GM23338 (cell line): ENCODE data around the gene PHACTR1. TPM values are rescaled to one million over a fixed set of nuclear protein-coding genes. Genes with fewer than 3 reads are reported as not detected.

Experiments
- ATAC-seq: fragments of 200-7000 bp; cut with Tn5 transposase; 3 replicates; pipeline ENCODE4 v1.9.1; 2020
- DNase-seq: peaks from one replicate; pipeline ENCODE4 v3.0.0-alpha.2; 2015; ENCODE audit warnings: low spot score
- H2AFZ ChIP-seq: fragments of 200-600 bp; sonication (generic); 2 replicates; pipeline ENCODE4 v1.8.0; 2016; ENCODE audit warnings: antibody characterized with exemption, mild to moderate bottlenecking, moderate library complexity
- H3F3A ChIP-seq: fragments of 200-600 bp; sonication (generic); replicated peaks from 2 replicates; pipeline ENCODE4 v1.8.0; 2017; ENCODE audit warnings: antibody characterized with exemption, mixed run types, low read depth
- H3K27ac ChIP-seq: fragments of 200-600 bp; sonication (generic); 2 replicates; pipeline ENCODE4 v1.6.1; 2016; ENCODE audit warnings: low read depth
- H3K27me3 ChIP-seq: fragments of 200-600 bp; sonication (generic); 2 replicates; pipeline ENCODE4 v1.8.0; 2016; ENCODE audit warnings: mild to moderate bottlenecking, mixed run types, moderate library complexity; ENCODE audit not compliant: insufficient read depth
- H3K36me3 ChIP-seq: fragments of 200-600 bp; sonication (generic); 2 replicates; pipeline ENCODE4 v1.8.0; 2016; ENCODE audit warnings: mild to moderate bottlenecking; ENCODE audit not compliant: insufficient read depth
- H3K4me1 ChIP-seq: fragments of 200-600 bp; sonication (generic); 2 replicates; pipeline ENCODE4 v1.8.0; 2016; ENCODE audit warnings: mild to moderate bottlenecking, moderate library complexity; ENCODE audit not compliant: insufficient read depth
- H3K4me2 ChIP-seq: fragments of 200-600 bp; sonication (generic); 2 replicates; pipeline ENCODE4 v1.7.1; 2017; ENCODE audit warnings: mixed run types
- H3K4me3 ChIP-seq: fragments of 200-600 bp; sonication (generic); 2 replicates; pipeline ENCODE4 v1.6.1; 2016; ENCODE audit warnings: mixed run types
- H3K79me2 ChIP-seq: fragments of 200-600 bp; sonication (generic); replicated peaks from 2 replicates; pipeline ENCODE4 v1.8.0; 2017; ENCODE audit warnings: mild to moderate bottlenecking; ENCODE audit not compliant: insufficient read depth
- H3K9me2 ChIP-seq: fragments of 200-600 bp; sonication (generic); 2 replicates; pipeline ENCODE4 v1.8.0; 2017; ENCODE audit not compliant: insufficient read depth
- H4K20me1 ChIP-seq: fragments of 200-600 bp; sonication (generic); replicated peaks from 2 replicates; pipeline ENCODE4 v1.8.0; 2017; ENCODE audit warnings: mild to moderate bottlenecking; ENCODE audit not compliant: insufficient read depth
- H3K27ac Mint-ChIP-seq: 2 replicates; pipeline ENCODE4 v1.8.0; 2020; ENCODE audit warnings: inconsistent platforms, mild to moderate bottlenecking, moderate library complexity, mixed read lengths
- H3K27me3 Mint-ChIP-seq: 3 replicates; pipeline ENCODE4 v1.8.0; 2022; ENCODE audit warnings: low read depth, mild to moderate bottlenecking, moderate library complexity, mixed read lengths, inconsistent platforms; ENCODE audit not compliant: insufficient read depth, poor library complexity
- H3K36me3 Mint-ChIP-seq: 3 replicates; pipeline ENCODE4 v1.8.0; 2021; ENCODE audit warnings: low read depth, mild to moderate bottlenecking, inconsistent platforms, moderate library complexity, mixed read lengths
- H3K4me1 Mint-ChIP-seq: 3 replicates; pipeline ENCODE4 v1.8.0; 2020; ENCODE audit warnings: mild to moderate bottlenecking, inconsistent platforms, mixed read lengths
- H3K4me3 Mint-ChIP-seq: 3 replicates; pipeline ENCODE4 v1.8.0; 2021; ENCODE audit warnings: moderate library complexity, mild to moderate bottlenecking, inconsistent platforms, mixed read lengths
- H3K9me3 Mint-ChIP-seq: 3 replicates; pipeline ENCODE4 v1.8.0; 2020; ENCODE audit warnings: moderate library complexity, mild to moderate bottlenecking, inconsistent platforms, mixed read lengths
- CREB1 ChIP-seq: fragments of 250-450 bp; sonication (Bioruptor Pico); IDR thresholded peaks from 2 replicates; pipeline ENCODE4 v1.5.0; 2020; ENCODE audit warnings: low read depth, mild to moderate bottlenecking, moderate library complexity
- EZH2 ChIP-seq: fragments of 200-600 bp; sonication (generic); IDR thresholded peaks from one replicate; pipeline ENCODE4 v1.8.0; 2017; ENCODE audit warnings: antibody characterized with exemption, mild to moderate bottlenecking, low read depth; ENCODE audit not compliant: unreplicated experiment
- EZH2phosphoT487 ChIP-seq: fragments of 200-600 bp; sonication (generic); IDR thresholded peaks from one replicate; pipeline ENCODE4 v1.8.1; 2018; ENCODE audit warnings: antibody characterized with exemption; ENCODE audit not compliant: unreplicated experiment
- JUNB ChIP-seq: IDR thresholded peaks from one replicate; pipeline ENCODE4 v1.6.1; 2016; ENCODE audit warnings: antibody characterized with exemption; ENCODE audit not compliant: unreplicated experiment
- POLR2AphosphoS5 ChIP-seq: IDR thresholded peaks from 2 replicates; pipeline ENCODE4 v1.6.1; 2016; ENCODE audit warnings: antibody characterized with exemption, low read depth
- STAT1 ChIP-seq: IDR thresholded peaks from one replicate; pipeline ENCODE4 v1.6.1; 2016; ENCODE audit warnings: antibody characterized with exemption; ENCODE audit not compliant: unreplicated experiment
- ZNF114 ChIP-seq: fragments of 250-450 bp; sonication (Bioruptor Pico); IDR thresholded peaks from 2 replicates; pipeline ENCODE4 v1.5.0; 2020; ENCODE audit warnings: mild to moderate bottlenecking, moderate library complexity
- ZNF331 ChIP-seq: fragments of 250-450 bp; sonication (Bioruptor Pico); IDR thresholded peaks from 2 replicates; pipeline ENCODE4 v1.5.0; 2020; ENCODE audit warnings: low read depth, mild to moderate bottlenecking, moderate library complexity
- polyA plus RNA-seq: library from polyadenylated mRNA; unstranded; fragments of >200 nt; fragmentation: Nextera tagmentation; extraction: Ambion mirVana; gene quantifications from 2 replicates; pipeline ENCODE4 v1.2.1, GENCODE V29; 2016
- total RNA-seq: library from RNA; depleted of rRNA; stranded (reverse); fragments of >200 nt; shearing (Covaris generic); gene quantifications from 2 replicates; pipeline ENCODE4 v1.2.3, GENCODE V29; 2014
- TF ChIP-seq, protein P1 (sequence below): IDR thresholded peaks from one replicate; pipeline ENCODE4 v1.6.1; 2018; ENCODE audit warnings: antibody characterized with exemption; ENCODE audit not compliant: unreplicated experiment
- TF ChIP-seq, protein P2 (sequence below): fragments of 250-450 bp; sonication (Bioruptor Pico); IDR thresholded peaks from 2 replicates; pipeline ENCODE4 v1.5.0; 2020; ENCODE audit warnings: mild to moderate bottlenecking, moderate library complexity

PHACTR1 gene
- total and polyA plus RNA-seq, 2 experiments from 2014 or later = 5.9 to 19.3 TPM

DNA sequence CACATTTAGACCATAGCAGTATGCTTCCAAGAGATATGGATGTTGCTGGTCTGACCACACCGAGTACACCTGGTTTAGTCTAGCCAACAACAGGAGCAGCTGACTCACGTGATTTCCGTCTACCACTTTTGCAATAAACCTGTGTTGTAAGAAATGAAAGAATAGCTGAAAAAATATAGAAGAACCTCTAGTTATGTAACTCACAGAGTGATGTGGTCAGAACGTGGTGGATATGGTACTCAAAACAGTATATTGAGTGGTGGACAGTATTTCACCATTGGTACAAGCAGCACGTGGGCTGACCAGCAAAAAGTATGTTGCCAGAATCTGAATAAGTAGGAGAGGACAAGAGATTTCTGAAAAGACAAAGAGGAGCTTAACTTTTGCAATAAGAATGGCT lies 384.8 kb downstream of the PHACTR1 start:
- Histone ChIP-seq H3K4me3 (no peak overlapping the region), H3K27me3 (no peaks in the 10 kb centered on the region), H3F3A (no peaks in the 10 kb centered on the region), H3K79me2 (no peaks in the 10 kb centered on the region), H4K20me1 (no peaks in the 10 kb centered on the region), H3K4me2 (no peak overlapping the region), H3K9me2 (no peaks in the 10 kb centered on the region), H3K36me3 (no peaks in the 10 kb centered on the region), H3K27ac (no peak overlapping the region), H3K4me1 (no peaks in the 10 kb centered on the region), H2AFZ (no peak overlapping the region)
- Mint-ChIP-seq H3K27ac (no peak overlapping the region), H3K36me3 (no peaks in the 10 kb centered on the region), H3K27me3 (no peaks in the 10 kb centered on the region), H3K9me3 (no peaks in the 10 kb centered on the region), H3K4me1 (peaks cover 14% of the 10 kb centered on the region), H3K4me3 (no peak overlapping the region)
- TF ChIP-seq POLR2AphosphoS5 (no peak), EZH2 (no peak), CREB1 (no peak), JUNB (no peak), ZNF114 (CRISPR knock-in tag) (no peak), ZNF331 (no peak), EZH2phosphoT487 (no peak), STAT1 (no peak)
- TF ChIP-seq, protein P1, sequence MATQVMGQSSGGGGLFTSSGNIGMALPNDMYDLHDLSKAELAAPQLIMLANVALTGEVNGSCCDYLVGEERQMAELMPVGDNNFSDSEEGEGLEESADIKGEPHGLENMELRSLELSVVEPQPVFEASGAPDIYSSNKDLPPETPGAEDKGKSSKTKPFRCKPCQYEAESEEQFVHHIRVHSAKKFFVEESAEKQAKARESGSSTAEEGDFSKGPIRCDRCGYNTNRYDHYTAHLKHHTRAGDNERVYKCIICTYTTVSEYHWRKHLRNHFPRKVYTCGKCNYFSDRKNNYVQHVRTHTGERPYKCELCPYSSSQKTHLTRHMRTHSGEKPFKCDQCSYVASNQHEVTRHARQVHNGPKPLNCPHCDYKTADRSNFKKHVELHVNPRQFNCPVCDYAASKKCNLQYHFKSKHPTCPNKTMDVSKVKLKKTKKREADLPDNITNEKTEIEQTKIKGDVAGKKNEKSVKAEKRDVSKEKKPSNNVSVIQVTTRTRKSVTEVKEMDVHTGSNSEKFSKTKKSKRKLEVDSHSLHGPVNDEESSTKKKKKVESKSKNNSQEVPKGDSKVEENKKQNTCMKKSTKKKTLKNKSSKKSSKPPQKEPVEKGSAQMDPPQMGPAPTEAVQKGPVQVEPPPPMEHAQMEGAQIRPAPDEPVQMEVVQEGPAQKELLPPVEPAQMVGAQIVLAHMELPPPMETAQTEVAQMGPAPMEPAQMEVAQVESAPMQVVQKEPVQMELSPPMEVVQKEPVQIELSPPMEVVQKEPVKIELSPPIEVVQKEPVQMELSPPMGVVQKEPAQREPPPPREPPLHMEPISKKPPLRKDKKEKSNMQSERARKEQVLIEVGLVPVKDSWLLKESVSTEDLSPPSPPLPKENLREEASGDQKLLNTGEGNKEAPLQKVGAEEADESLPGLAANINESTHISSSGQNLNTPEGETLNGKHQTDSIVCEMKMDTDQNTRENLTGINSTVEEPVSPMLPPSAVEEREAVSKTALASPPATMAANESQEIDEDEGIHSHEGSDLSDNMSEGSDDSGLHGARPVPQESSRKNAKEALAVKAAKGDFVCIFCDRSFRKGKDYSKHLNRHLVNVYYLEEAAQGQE = no peak
- TF ChIP-seq, protein P2, sequence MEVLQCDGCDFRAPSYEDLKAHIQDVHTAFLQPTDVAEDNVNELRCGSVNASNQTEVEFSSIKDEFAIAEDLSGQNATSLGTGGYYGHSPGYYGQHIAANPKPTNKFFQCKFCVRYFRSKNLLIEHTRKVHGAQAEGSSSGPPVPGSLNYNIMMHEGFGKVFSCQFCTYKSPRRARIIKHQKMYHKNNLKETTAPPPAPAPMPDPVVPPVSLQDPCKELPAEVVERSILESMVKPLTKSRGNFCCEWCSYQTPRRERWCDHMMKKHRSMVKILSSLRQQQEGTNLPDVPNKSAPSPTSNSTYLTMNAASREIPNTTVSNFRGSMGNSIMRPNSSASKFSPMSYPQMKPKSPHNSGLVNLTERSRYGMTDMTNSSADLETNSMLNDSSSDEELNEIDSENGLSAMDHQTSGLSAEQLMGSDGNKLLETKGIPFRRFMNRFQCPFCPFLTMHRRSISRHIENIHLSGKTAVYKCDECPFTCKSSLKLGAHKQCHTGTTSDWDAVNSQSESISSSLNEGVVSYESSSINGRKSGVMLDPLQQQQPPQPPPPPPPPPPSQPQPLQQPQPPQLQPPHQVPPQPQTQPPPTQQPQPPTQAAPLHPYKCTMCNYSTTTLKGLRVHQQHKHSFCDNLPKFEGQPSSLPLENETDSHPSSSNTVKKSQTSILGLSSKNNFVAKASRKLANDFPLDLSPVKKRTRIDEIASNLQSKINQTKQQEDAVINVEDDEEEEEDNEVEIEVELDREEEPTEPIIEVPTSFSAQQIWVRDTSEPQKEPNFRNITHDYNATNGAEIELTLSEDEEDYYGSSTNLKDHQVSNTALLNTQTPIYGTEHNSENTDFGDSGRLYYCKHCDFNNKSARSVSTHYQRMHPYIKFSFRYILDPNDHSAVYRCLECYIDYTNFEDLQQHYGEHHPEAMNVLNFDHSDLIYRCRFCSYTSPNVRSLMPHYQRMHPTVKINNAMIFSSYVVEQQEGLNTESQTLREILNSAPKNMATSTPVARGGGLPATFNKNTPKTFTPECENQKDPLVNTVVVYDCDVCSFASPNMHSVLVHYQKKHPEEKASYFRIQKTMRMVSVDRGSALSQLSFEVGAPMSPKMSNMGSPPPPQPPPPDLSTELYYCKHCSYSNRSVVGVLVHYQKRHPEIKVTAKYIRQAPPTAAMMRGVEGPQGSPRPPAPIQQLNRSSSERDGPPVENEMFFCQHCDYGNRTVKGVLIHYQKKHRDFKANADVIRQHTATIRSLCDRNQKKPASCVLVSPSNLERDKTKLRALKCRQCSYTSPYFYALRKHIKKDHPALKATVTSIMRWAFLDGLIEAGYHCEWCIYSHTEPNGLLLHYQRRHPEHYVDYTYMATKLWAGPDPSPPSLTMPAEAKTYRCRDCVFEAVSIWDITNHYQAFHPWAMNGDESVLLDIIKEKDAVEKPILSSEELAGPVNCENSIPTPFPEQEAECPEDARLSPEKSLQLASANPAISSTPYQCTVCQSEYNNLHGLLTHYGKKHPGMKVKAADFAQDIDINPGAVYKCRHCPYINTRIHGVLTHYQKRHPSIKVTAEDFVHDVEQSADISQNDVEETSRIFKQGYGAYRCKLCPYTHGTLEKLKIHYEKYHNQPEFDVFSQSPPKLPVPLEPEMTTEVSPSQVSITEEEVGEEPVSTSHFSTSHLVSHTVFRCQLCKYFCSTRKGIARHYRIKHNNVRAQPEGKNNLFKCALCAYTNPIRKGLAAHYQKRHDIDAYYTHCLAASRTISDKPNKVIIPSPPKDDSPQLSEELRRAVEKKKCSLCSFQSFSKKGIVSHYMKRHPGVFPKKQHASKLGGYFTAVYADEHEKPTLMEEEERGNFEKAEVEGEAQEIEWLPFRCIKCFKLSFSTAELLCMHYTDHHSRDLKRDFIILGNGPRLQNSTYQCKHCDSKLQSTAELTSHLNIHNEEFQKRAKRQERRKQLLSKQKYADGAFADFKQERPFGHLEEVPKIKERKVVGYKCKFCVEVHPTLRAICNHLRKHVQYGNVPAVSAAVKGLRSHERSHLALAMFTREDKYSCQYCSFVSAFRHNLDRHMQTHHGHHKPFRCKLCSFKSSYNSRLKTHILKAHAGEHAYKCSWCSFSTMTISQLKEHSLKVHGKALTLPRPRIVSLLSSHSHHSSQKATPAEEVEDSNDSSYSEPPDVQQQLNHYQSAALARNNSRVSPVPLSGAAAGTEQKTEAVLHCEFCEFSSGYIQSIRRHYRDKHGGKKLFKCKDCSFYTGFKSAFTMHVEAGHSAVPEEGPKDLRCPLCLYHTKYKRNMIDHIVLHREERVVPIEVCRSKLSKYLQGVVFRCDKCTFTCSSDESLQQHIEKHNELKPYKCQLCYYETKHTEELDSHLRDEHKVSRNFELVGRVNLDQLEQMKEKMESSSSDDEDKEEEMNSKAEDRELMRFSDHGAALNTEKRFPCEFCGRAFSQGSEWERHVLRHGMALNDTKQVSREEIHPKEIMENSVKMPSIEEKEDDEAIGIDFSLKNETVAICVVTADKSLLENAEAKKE = no peak
- ATAC-seq (no peak), DNase-seq (no peak)
